ENCODE results near the gene ZNF232. TPM values are rescaled to one million over a fixed set of nuclear protein-coding genes. Genes with fewer than 3 reads are reported as not detected.

Gene ZNF232
- polyA plus RNA-seq, 1 donor from 2014 or later: 32.5 TPM

DNA sequence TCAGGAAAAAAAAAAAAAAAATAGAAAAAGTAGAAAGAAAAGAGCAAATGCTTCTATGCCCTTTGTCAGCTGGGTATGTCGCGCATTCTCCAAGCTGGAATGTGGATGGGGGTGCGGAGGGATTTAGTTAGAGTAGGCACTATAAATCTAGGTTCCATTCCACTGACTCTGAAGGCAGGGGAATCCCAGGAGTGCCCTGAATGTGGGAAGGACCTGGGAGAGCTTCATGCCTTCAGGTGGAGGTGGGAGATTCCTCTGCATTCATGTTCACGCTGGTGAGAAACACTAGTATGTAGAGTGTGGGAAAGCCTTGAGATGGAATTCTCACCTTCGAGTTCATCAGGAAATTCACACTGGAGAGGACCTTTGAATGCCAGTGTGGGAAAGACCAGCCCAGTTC, 12.4 kb downstream of the ZNF232 start:
- Histone ChIP-seq H3K9me3 (ENCODE audit: low read length) (peaks cover 7% of the 10 kb centered on the region), H3K4me2 (ENCODE audit: low read length) (no peak overlapping the region), H3F3A (ENCODE audit: insufficient read depth, low read length, poor library complexity, severe bottlenecking) (no peaks in the 10 kb centered on the region), H3K36me3 (ENCODE audit: insufficient read depth, low read length) (no peaks in the 10 kb centered on the region), H4K20me1 (ENCODE audit: insufficient read depth) (no peaks in the 10 kb centered on the region), H3K27me3 (ENCODE audit: insufficient read depth, low read depth, low read length) (peaks cover 6% of the 10 kb centered on the region), H3K27ac (ENCODE audit: low read length) (no peak overlapping the region), H3K9me2 (ENCODE audit: insufficient read depth, low read length) (no peaks in the 10 kb centered on the region), H3K4me3 (ENCODE audit: low read length) (no peak overlapping the region), H3K9ac (ENCODE audit: low read length) (no peak overlapping the region), H2AFZ (ENCODE audit: low read depth, low read length) (no peak overlapping the region), H3K79me2 (replicated peaks; ENCODE audit: insufficient read depth, low read length) (no peaks in the 10 kb centered on the region)
- TF ChIP-seq POLR2AphosphoS5 (IDR thresholded peaks at IDR 0.05): no peak

DNA sequence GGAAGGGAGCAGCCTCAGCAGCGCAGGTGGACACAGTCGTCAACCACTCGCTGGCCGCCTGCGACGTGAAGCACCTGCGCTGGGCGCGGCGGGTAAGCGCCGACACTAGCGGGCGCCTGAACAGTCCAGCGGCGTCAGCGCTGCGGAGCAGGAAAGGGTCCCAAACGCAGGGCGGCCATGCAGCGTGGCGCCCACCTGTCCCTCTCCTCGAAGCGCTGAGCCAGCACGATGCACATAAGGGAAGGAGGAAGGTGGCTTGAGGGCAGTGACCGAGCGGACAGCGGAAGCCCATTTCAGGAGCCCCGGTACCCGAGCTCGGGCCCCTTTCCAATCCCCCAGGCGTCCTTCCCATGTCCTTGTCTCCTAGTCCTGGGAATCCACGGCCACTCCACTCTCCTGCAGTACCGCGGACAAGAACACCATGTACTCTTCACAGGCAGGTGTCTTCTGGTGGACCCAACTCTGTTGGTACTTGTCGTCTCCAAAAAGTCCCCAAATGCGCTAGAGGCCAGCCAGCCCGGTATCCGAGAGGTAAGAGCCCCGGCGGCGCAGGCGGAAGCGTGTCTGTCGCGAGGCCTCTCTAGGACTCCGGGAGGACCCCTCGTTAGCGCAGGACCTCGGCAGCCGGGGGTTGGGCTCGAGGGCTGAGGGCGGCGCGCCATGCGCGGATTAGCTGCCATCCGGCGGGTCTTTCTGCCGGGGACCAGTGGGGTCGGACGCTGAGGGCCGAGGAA, 14.4 kb downstream of the ZNF232 start:
- Histone ChIP-seq H3K4me3 (ENCODE audit: low read length) (peak overlapping the region; percentile 57), H3K9ac (ENCODE audit: low read length) (no peak overlapping the region), H3F3A (ENCODE audit: insufficient read depth, low read length, poor library complexity, severe bottlenecking) (no peaks in the 10 kb centered on the region), H3K27me3 (ENCODE audit: insufficient read depth, low read depth, low read length) (peaks cover 6% of the 10 kb centered on the region), H3K79me2 (replicated peaks; ENCODE audit: insufficient read depth, low read length) (no peaks in the 10 kb centered on the region), H3K27ac (ENCODE audit: low read length) (no peak overlapping the region), H3K9me3 (ENCODE audit: low read length) (peaks cover 23% of the 10 kb centered on the region), H2AFZ (ENCODE audit: low read depth, low read length) (no peak overlapping the region), H3K4me2 (ENCODE audit: low read length) (no peak overlapping the region), H3K9me2 (ENCODE audit: insufficient read depth, low read length) (no peaks in the 10 kb centered on the region), H4K20me1 (ENCODE audit: insufficient read depth) (no peaks in the 10 kb centered on the region), H3K36me3 (ENCODE audit: insufficient read depth, low read length) (no peaks in the 10 kb centered on the region)
- TF ChIP-seq, protein P1, sequence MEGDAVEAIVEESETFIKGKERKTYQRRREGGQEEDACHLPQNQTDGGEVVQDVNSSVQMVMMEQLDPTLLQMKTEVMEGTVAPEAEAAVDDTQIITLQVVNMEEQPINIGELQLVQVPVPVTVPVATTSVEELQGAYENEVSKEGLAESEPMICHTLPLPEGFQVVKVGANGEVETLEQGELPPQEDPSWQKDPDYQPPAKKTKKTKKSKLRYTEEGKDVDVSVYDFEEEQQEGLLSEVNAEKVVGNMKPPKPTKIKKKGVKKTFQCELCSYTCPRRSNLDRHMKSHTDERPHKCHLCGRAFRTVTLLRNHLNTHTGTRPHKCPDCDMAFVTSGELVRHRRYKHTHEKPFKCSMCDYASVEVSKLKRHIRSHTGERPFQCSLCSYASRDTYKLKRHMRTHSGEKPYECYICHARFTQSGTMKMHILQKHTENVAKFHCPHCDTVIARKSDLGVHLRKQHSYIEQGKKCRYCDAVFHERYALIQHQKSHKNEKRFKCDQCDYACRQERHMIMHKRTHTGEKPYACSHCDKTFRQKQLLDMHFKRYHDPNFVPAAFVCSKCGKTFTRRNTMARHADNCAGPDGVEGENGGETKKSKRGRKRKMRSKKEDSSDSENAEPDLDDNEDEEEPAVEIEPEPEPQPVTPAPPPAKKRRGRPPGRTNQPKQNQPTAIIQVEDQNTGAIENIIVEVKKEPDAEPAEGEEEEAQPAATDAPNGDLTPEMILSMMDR (IDR thresholded peaks at IDR 0.05; ENCODE audit: poor library complexity, severe bottlenecking): peak; percentile 8
- TF ChIP-seq SMC3 (conservative IDR thresholded peaks at IDR 0.05; ENCODE audit: poor library complexity): no peak

DNA sequence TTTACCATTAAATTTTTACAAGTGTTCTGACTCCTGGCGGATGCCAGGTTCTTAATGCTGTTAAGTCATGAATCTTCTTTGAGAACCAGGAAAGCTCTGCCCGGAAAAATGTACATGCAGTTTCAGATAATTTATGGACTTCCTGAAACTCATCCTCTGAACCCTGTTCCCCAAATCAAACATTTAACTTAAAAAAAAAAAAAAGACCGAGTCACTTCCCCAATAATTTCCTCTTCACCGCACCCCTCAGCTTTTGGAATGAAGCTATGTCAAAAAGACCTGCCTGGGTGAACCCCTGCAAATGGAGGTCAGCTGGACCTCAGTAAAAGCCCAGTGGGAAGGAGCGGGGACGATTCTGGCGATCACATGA, 15.0 kb downstream of the ZNF232 start:
- Histone ChIP-seq H3K27ac (ENCODE audit: low read length) (no peak overlapping the region), H3K79me2 (replicated peaks; ENCODE audit: insufficient read depth, low read length) (no peaks in the 10 kb centered on the region), H3K4me3 (ENCODE audit: low read length) (peak overlapping the region; percentile 57), H3F3A (ENCODE audit: insufficient read depth, low read length, poor library complexity, severe bottlenecking) (no peaks in the 10 kb centered on the region), H3K4me2 (ENCODE audit: low read length) (no peak overlapping the region), H3K9me2 (ENCODE audit: insufficient read depth, low read length) (no peaks in the 10 kb centered on the region), H4K20me1 (ENCODE audit: insufficient read depth) (no peaks in the 10 kb centered on the region), H3K9ac (ENCODE audit: low read length) (no peak overlapping the region), H3K36me3 (ENCODE audit: insufficient read depth, low read length) (no peaks in the 10 kb centered on the region), H3K27me3 (ENCODE audit: insufficient read depth, low read depth, low read length) (peaks cover 6% of the 10 kb centered on the region), H3K9me3 (ENCODE audit: low read length) (peaks cover 28% of the 10 kb centered on the region), H2AFZ (ENCODE audit: low read depth, low read length) (no peak overlapping the region)
- no peak for TF ChIP-seq SMC3 (conservative IDR thresholded peaks at IDR 0.05; ENCODE audit: poor library complexity)
- no peak for TF ChIP-seq TAF1 (IDR thresholded peaks at IDR 0.05; ENCODE audit: low read depth)
- TF ChIP-seq, protein P2, sequence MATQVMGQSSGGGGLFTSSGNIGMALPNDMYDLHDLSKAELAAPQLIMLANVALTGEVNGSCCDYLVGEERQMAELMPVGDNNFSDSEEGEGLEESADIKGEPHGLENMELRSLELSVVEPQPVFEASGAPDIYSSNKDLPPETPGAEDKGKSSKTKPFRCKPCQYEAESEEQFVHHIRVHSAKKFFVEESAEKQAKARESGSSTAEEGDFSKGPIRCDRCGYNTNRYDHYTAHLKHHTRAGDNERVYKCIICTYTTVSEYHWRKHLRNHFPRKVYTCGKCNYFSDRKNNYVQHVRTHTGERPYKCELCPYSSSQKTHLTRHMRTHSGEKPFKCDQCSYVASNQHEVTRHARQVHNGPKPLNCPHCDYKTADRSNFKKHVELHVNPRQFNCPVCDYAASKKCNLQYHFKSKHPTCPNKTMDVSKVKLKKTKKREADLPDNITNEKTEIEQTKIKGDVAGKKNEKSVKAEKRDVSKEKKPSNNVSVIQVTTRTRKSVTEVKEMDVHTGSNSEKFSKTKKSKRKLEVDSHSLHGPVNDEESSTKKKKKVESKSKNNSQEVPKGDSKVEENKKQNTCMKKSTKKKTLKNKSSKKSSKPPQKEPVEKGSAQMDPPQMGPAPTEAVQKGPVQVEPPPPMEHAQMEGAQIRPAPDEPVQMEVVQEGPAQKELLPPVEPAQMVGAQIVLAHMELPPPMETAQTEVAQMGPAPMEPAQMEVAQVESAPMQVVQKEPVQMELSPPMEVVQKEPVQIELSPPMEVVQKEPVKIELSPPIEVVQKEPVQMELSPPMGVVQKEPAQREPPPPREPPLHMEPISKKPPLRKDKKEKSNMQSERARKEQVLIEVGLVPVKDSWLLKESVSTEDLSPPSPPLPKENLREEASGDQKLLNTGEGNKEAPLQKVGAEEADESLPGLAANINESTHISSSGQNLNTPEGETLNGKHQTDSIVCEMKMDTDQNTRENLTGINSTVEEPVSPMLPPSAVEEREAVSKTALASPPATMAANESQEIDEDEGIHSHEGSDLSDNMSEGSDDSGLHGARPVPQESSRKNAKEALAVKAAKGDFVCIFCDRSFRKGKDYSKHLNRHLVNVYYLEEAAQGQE (IDR thresholded peaks at IDR 0.05; ENCODE audit: borderline replicate concordance): no peak
- TF ChIP-seq, protein P1 (IDR thresholded peaks at IDR 0.05; ENCODE audit: poor library complexity, severe bottlenecking): no peak
- TF ChIP-seq EZH2 (IDR thresholded peaks at IDR 0.05; ENCODE audit: borderline replicate concordance, insufficient read depth, low read length, poor library complexity, severe bottlenecking): no peak
- TF ChIP-seq RAD21 (conservative IDR thresholded peaks at IDR 0.05): no peak

Measured in neural cell (in vitro differentiated cells).